Erythroblast (primary cell): ENCODE data around the gene HRH4.

Experiments used
- DNase-seq, 2 experiments: peaks; one replicate each; lab custom pipeline; 2025; lab: John Stamatoyannopoulos, UW
- GATA1 ChIP-seq: IDR thresholded peaks from 2 replicates; pipeline ENCODE4 v1.6.1; 2011; ENCODE audit warnings: low read depth, mild to moderate bottlenecking, control low read depth, low read length, moderate library complexity
- POLR2A ChIP-seq: IDR thresholded peaks from 2 replicates; pipeline ENCODE4 v1.6.1; 2011; ENCODE audit warnings: mild to moderate bottlenecking, low read length

HRH4 gene

GRCh38 chr18:24446453-24446852 lies 14.0 kb upstream of the HRH4 start:
- TF ChIP-seq POLR2A (no peak), GATA1 (no peak)
- DNase-seq, result no peak

GRCh38 chr18:24446953-24447538 lies 13.4 kb upstream of the HRH4 start:
- no peak for DNase-seq
- no peak for TF ChIP-seq POLR2A

GRCh38 chr18:24447961-24448360 lies 12.5 kb upstream of the HRH4 start:
- no peak for TF ChIP-seq POLR2A
- TF ChIP-seq GATA1, result no peak
- DNase-seq, result no peak

- no peak for DNase-seq
- TF ChIP-seq POLR2A, result no peak
- no peak for TF ChIP-seq GATA1
Measured at GRCh38 chr18:24456549-24456948, 3.9 kb upstream of the HRH4 start.

- TF ChIP-seq GATA1, result no peak
- no peak for TF ChIP-seq POLR2A
- no peak for DNase-seq
Measured at GRCh38 chr18:24459772-24460171, 665 bp upstream of the HRH4 start.

- TF ChIP-seq GATA1, result no peak
- no peak for TF ChIP-seq POLR2A
- no peak for DNase-seq
Measured at GRCh38 chr18:24461996-24462395, 1.6 kb downstream of the HRH4 start.

- DNase-seq, result peak in 1 of 2 experiments; percentile 24
- no peak for TF ChIP-seq POLR2A
- no peak for TF ChIP-seq GATA1
Measured at GRCh38 chr18:24462838-24463775, 2.7 kb downstream of the HRH4 start.

- no peak for DNase-seq
- no peak for TF ChIP-seq GATA1
- no peak for TF ChIP-seq POLR2A
Measured at GRCh38 chr18:24465486-24465885, 5.0 kb downstream of the HRH4 start.

- TF ChIP-seq GATA1 (no peak), POLR2A (no peak)
- DNase-seq, result no peak
Measured at GRCh38 chr18:24466771-24467170, 6.3 kb downstream of the HRH4 start.

GRCh38 chr18:24470022-24470618 lies 9.7 kb downstream of the HRH4 start:
- TF ChIP-seq POLR2A, result no peak
- DNase-seq, result no peak

GRCh38 chr18:24470805-24471204 lies 10.4 kb downstream of the HRH4 start:
- no peak for DNase-seq
- no peak for TF ChIP-seq POLR2A
- no peak for TF ChIP-seq GATA1

GRCh38 chr18:24472591-24472990 lies 12.2 kb downstream of the HRH4 start:
- DNase-seq, result no peak
- TF ChIP-seq GATA1 (no peak), POLR2A (no peak)

GRCh38 chr18:24474406-24474805 lies 14.0 kb downstream of the HRH4 start:
- no peak for DNase-seq
- no peak for TF ChIP-seq GATA1

GRCh38 chr18:24475926-24476589 lies 15.6 kb downstream of the HRH4 start:
- no peak for TF ChIP-seq GATA1
- no peak for TF ChIP-seq POLR2A
- DNase-seq, result no peak
